Neural cell (in vitro differentiated cells): Measurements from ENCODE around the gene KLK6. TPM values are rescaled to one million over a fixed set of nuclear protein-coding genes. Genes with fewer than 3 reads are reported as not detected.

Experiments
- H2AFZ ChIP-seq: fragments of 200-600, 300-800 bp; sonication (generic), shearing (Covaris generic); 2 replicates; pipeline ENCODE4 v1.6.0; 2014; ENCODE audit warnings: low read depth, mild to moderate bottlenecking, antibody characterized with exemption, low read length, moderate library complexity
- H3F3A ChIP-seq: fragments of 200-600 bp; shearing (Covaris generic); 2 replicates; pipeline ENCODE4 v1.6.1; 2016; ENCODE audit warnings: mild to moderate bottlenecking, moderate library complexity, mixed read lengths, antibody characterized with exemption, low read length; ENCODE audit not compliant: insufficient read depth, poor library complexity, severe bottlenecking
- H3K27ac ChIP-seq: fragments of 200-600, 300-800 bp; sonication (generic), shearing (Covaris generic); 2 replicates; pipeline ENCODE4 v1.5.1; 2014; ENCODE audit warnings: mild to moderate bottlenecking, low read length, moderate library complexity
- H3K27me3 ChIP-seq: fragments of 300-800, 200-600 bp; sonication (generic), shearing (Covaris generic); 2 replicates; pipeline ENCODE4 v1.6.0; 2014; ENCODE audit warnings: mild to moderate bottlenecking, low read depth, low read length, moderate library complexity; ENCODE audit not compliant: insufficient read depth
- H3K36me3 ChIP-seq: fragments of 300-800, 200-600 bp; sonication (generic), shearing (Covaris generic); 2 replicates; pipeline ENCODE4 v1.5.1; 2014; ENCODE audit warnings: mild to moderate bottlenecking, antibody characterized with exemption, low read length, moderate library complexity; ENCODE audit not compliant: insufficient read depth
- H3K4me2 ChIP-seq: fragments of 300-800, 200-600 bp; sonication (generic), shearing (Covaris generic); 2 replicates; pipeline ENCODE4 v1.6.0; 2014; ENCODE audit warnings: mild to moderate bottlenecking, low read length
- H3K4me3 ChIP-seq: fragments of 300-800, 200-600 bp; sonication (generic), shearing (Covaris generic); 2 replicates; pipeline ENCODE4 v1.5.1; 2014; ENCODE audit warnings: mild to moderate bottlenecking, low read length, moderate library complexity
- H3K79me2 ChIP-seq: fragments of 200-600 bp; shearing (Covaris generic); replicated peaks from 2 replicates; pipeline ENCODE4 v1.6.0; 2014; ENCODE audit warnings: mild to moderate bottlenecking, low read length, moderate library complexity; ENCODE audit not compliant: insufficient read depth
- H3K9ac ChIP-seq: fragments of 300-800, 200-600 bp; sonication (generic), shearing (Covaris generic); 2 replicates; pipeline ENCODE4 v1.6.1; 2016; ENCODE audit warnings: mild to moderate bottlenecking, low read length, mixed read lengths
- H3K9me2 ChIP-seq: fragments of 200-600 bp; shearing (Covaris generic); 2 replicates; pipeline ENCODE4 v1.6.1; 2016; ENCODE audit warnings: mild to moderate bottlenecking, low read length, mixed read lengths; ENCODE audit not compliant: insufficient read depth
- H3K9me3 ChIP-seq: fragments of 200-600, 300-800 bp; sonication (generic), shearing (Covaris generic); 2 replicates; pipeline ENCODE4 v1.6.1; 2016; ENCODE audit warnings: mild to moderate bottlenecking, mixed run types, low read length, moderate library complexity, mixed read lengths
- H4K20me1 ChIP-seq: fragments of 200-600 bp; shearing (Covaris generic); 2 replicates; pipeline ENCODE4 v1.6.1; 2016; ENCODE audit warnings: mild to moderate bottlenecking, mixed run types; ENCODE audit not compliant: insufficient read depth
- CTCF ChIP-seq: fragments of 450-650 bp; IDR thresholded peaks from 2 replicates; pipeline ENCODE4 v1.5.1; 2014; ENCODE audit warnings: antibody characterized with exemption, mild to moderate bottlenecking, moderate library complexity; ENCODE audit not compliant: poor library complexity, severe bottlenecking
- EP300 ChIP-seq: fragments of 450-650 bp; conservative IDR thresholded peaks from 2 replicates; pipeline ENCODE4 v1.6.1; 2014; ENCODE audit warnings: antibody characterized with exemption, mild to moderate bottlenecking, moderate library complexity; ENCODE audit not compliant: poor library complexity, severe bottlenecking
- EZH2 ChIP-seq: fragments of 200-600, 300-800 bp; shearing (Covaris generic), sonication (generic); IDR thresholded peaks from 2 replicates; pipeline ENCODE4 v1.6.1; 2014; ENCODE audit warnings: antibody characterized with exemption, low read length, borderline replicate concordance, mild to moderate bottlenecking; ENCODE audit not compliant: insufficient read depth, poor library complexity, severe bottlenecking
- MXI1 ChIP-seq: fragments of 450-650 bp; conservative IDR thresholded peaks from 2 replicates; pipeline ENCODE4 v1.6.1; 2014; ENCODE audit warnings: antibody characterized with exemption, mild to moderate bottlenecking; ENCODE audit not compliant: poor library complexity, severe bottlenecking
- POLR2AphosphoS5 ChIP-seq: IDR thresholded peaks from 2 replicates; pipeline ENCODE4 v1.6.1; 2012
- RAD21 ChIP-seq: fragments of 450-650 bp; conservative IDR thresholded peaks from 2 replicates; pipeline ENCODE4 v1.6.1; 2014; ENCODE audit warnings: antibody characterized with exemption, mild to moderate bottlenecking, moderate library complexity
- REST ChIP-seq: IDR thresholded peaks from 2 replicates; pipeline ENCODE4 v1.6.1; 2012; ENCODE audit warnings: borderline replicate concordance
- SMC3 ChIP-seq: fragments of 450-650 bp; conservative IDR thresholded peaks from 2 replicates; pipeline ENCODE4 v1.6.1; 2014; ENCODE audit warnings: antibody characterized with exemption, mild to moderate bottlenecking, moderate library complexity; ENCODE audit not compliant: poor library complexity
- TAF1 ChIP-seq: IDR thresholded peaks from 2 replicates; pipeline ENCODE4 v1.6.1; 2012; ENCODE audit warnings: low read depth
- polyA plus RNA-seq: library from polyadenylated mRNA; depleted of rRNA; stranded (reverse); fragments of >200 nt; gene quantifications from 2 replicates; pipeline ENCODE4 v1.2.3, GENCODE V29; 2014

The KLK6 gene
- polyA plus RNA-seq, 1 donor from 2014 or later, result not detected

- H3K4me2 ChIP-seq, result no peak within 1 kb of the TSS
- no peak within 1 kb of the TSS for H3K4me3 ChIP-seq
- no peaks in the 10 kb centered on the region for H3K9me2 ChIP-seq
- H3K9me3 ChIP-seq, result no peaks in the 10 kb centered on the region
- no peaks in the 10 kb centered on the region for H4K20me1 ChIP-seq
- TF ChIP-seq POLR2AphosphoS5 (no peak), RAD21 (no peak), SMC3 (no peak), REST (no peak), TAF1 (no peak), MXI1 (no peak), EP300 (no peak), CTCF (no peak), EZH2 (no peak)
- H3K36me3 ChIP-seq, result no peaks in the 10 kb centered on the region
- H3F3A ChIP-seq, result no peaks in the 10 kb centered on the region
- no peak within 1 kb of the TSS for H3K27ac ChIP-seq
- no peaks in the 10 kb centered on the region for H3K79me2 ChIP-seq
- no peak within 1 kb of the TSS for H3K9ac ChIP-seq
- H3K27me3 ChIP-seq, result no peaks in the 10 kb centered on the region
- H2AFZ ChIP-seq, result no peak within 1 kb of the TSS
Observed at GRCh38 chr19:51001515-51001914, 32.1 kb upstream of the KLK6 start, which contains the start of gene KLK8. KLK8 (minus strand) TSS chr19:51001604; CDS start chr19:51001167, 437 bp downstream.

GRCh38 chr19:51000981-51001380 lies 31.6 kb upstream of the KLK6 start:
- no peaks in the 10 kb centered on the region for H4K20me1 ChIP-seq
- H3F3A ChIP-seq, result no peaks in the 10 kb centered on the region
- H3K27me3 ChIP-seq, result no peaks in the 10 kb centered on the region
- TF ChIP-seq POLR2AphosphoS5, result no peak
- no peak for TF ChIP-seq MXI1
- TF ChIP-seq EP300, result no peak
- H3K4me2 ChIP-seq, result no peak overlapping the region
- no peaks in the 10 kb centered on the region for H3K9me2 ChIP-seq
- no peaks in the 10 kb centered on the region for H3K79me2 ChIP-seq
- no peak overlapping the region for H2AFZ ChIP-seq
- H3K4me3 ChIP-seq, result no peak overlapping the region
- H3K27ac ChIP-seq, result no peak overlapping the region
- H3K36me3 ChIP-seq, result no peaks in the 10 kb centered on the region
- H3K9me3 ChIP-seq, result no peaks in the 10 kb centered on the region
- no peak overlapping the region for H3K9ac ChIP-seq

- no peak overlapping the region for H3K4me2 ChIP-seq
- no peak overlapping the region for H3K9ac ChIP-seq
- no peaks in the 10 kb centered on the region for H3K9me2 ChIP-seq
- TF ChIP-seq EZH2 (no peak), EP300 (no peak), POLR2AphosphoS5 (no peak), MXI1 (no peak), SMC3 (no peak)
- H2AFZ ChIP-seq, result no peak overlapping the region
- H3K27me3 ChIP-seq, result no peaks in the 10 kb centered on the region
- no peaks in the 10 kb centered on the region for H4K20me1 ChIP-seq
- H3K36me3 ChIP-seq, result no peaks in the 10 kb centered on the region
- no peak overlapping the region for H3K27ac ChIP-seq
- no peak overlapping the region for H3K4me3 ChIP-seq
- H3K79me2 ChIP-seq, result no peaks in the 10 kb centered on the region
- H3F3A ChIP-seq, result no peaks in the 10 kb centered on the region
- no peaks in the 10 kb centered on the region for H3K9me3 ChIP-seq
Observed at GRCh38 chr19:51000426-51000825, 31.0 kb upstream of the KLK6 start.
